Caco-2 (cell line): ENCODE measurements around the gene PVALB. TPM values are rescaled to one million over a fixed set of nuclear protein-coding genes. Genes with fewer than 3 reads are reported as not detected.

Source experiments
- BruUV-seq: library from RNA; stranded (reverse); fragments of 400-500 nt; replicated peaks from 2 replicates; lab custom pipeline; 2021; lab: Mats Ljungman, UMichigan
- CTCF ChIA-PET: fragments of 300-600 bp; sonication (Branson Sonifier 250); formaldehyde crosslinking; loops from one replicate; lab custom pipeline; 2022; ENCODE audit warnings: antibody characterized with exemption; lab: Charles Lee
- POLR2A ChIA-PET: fragments of 300-600 bp; sonication (Branson Sonifier 250); formaldehyde crosslinking; loops from one replicate; lab custom pipeline; 2022; ENCODE audit warnings: antibody characterized with exemption; lab: Charles Lee
- DNase-seq, 2 experiments: peaks; one replicate each; pipeline versions ENCODE4 v3.0.0 to v3.0.0-alpha.2; 2020 to 2022
- H3K27me3 ChIP-seq: replicated peaks from 2 replicates; pipeline ENCODE4 v1.6.0; 2011; ENCODE audit warnings: low read length; ENCODE audit not compliant: control insufficient read depth, insufficient read depth
- H3K36me3 ChIP-seq: 2 replicates; pipeline ENCODE4 v1.5.1; 2011; ENCODE audit warnings: low read length; ENCODE audit not compliant: control insufficient read depth, insufficient read depth
- H3K4me1 ChIP-seq: fragments of 250-450 bp; sonication (Bioruptor Pico); 2 replicates; pipeline ENCODE4 v1.5.1; 2020; ENCODE audit warnings: mild to moderate bottlenecking
- H3K4me3 ChIP-seq: 2 replicates; pipeline ENCODE4 v1.5.1; 2011; ENCODE audit warnings: low read depth, mild to moderate bottlenecking, control low read depth, low read length
- H3K9me3 ChIP-seq: fragments of 250-450 bp; sonication (Bioruptor Pico); 2 replicates; pipeline ENCODE4 v1.5.1; 2020; ENCODE audit warnings: mild to moderate bottlenecking, moderate library complexity
- H3K27ac Mint-ChIP-seq: one replicate; pipeline ENCODE4 v1.8.0; 2022; ENCODE audit warnings: mixed read lengths; ENCODE audit not compliant: unreplicated experiment
- H3K27me3 Mint-ChIP-seq: one replicate; pipeline ENCODE4 v1.8.0; 2022; ENCODE audit warnings: mixed read lengths; ENCODE audit not compliant: insufficient read depth, unreplicated experiment
- H3K36me3 Mint-ChIP-seq: one replicate; pipeline ENCODE4 v1.8.0; 2022; ENCODE audit warnings: mild to moderate bottlenecking, mixed read lengths; ENCODE audit not compliant: insufficient read depth, unreplicated experiment
- H3K4me1 Mint-ChIP-seq: one replicate; pipeline ENCODE4 v1.8.0; 2022; ENCODE audit warnings: low read depth, mixed read lengths; ENCODE audit not compliant: unreplicated experiment
- H3K4me3 Mint-ChIP-seq: one replicate; pipeline ENCODE4 v1.8.0; 2022; ENCODE audit warnings: mild to moderate bottlenecking, moderate library complexity, mixed read lengths; ENCODE audit not compliant: unreplicated experiment
- H3K9me3 Mint-ChIP-seq: one replicate; pipeline ENCODE4 v1.8.0; 2022; ENCODE audit warnings: mixed read lengths; ENCODE audit not compliant: unreplicated experiment
- intact Hi-C: fragments of 100-400 bp; cut with micrococcal nuclease; formaldehyde crosslinking; loops from one replicate; pipeline ENCODE4 v1.10.0; 2022; ENCODE audit not compliant: unreplicated experiment
- total RNA-seq: library from RNA; stranded (reverse); gene quantifications from 2 replicates; pipeline ENCODE4 v1.2.3, GENCODE V29; 2022
- TF ChIP-seq, protein P1 (sequence below), 2 experiments: fragments of 200-600 bp in 1 of 2; IDR thresholded peaks; 1 replicate in 1 of 2; 2 replicates in 1 of 2; pipeline versions ENCODE4 v1.5.1 to v1.8.0; 2011 to 2022; ENCODE audit warnings: antibody characterized with exemption in 1 of 2, control low read depth in 1 of 2, inconsistent platforms in 1 of 2, low read depth in 1 of 2, low read length in 1 of 2, mild to moderate bottlenecking in 1 of 2, moderate library complexity in 1 of 2; ENCODE audit not compliant: insufficient read depth in 1 of 2, severe bottlenecking in 1 of 2, unreplicated experiment in 1 of 2

The PVALB gene
- total RNA-seq, 1 experiment from 2014 or later = not detected

DNA sequence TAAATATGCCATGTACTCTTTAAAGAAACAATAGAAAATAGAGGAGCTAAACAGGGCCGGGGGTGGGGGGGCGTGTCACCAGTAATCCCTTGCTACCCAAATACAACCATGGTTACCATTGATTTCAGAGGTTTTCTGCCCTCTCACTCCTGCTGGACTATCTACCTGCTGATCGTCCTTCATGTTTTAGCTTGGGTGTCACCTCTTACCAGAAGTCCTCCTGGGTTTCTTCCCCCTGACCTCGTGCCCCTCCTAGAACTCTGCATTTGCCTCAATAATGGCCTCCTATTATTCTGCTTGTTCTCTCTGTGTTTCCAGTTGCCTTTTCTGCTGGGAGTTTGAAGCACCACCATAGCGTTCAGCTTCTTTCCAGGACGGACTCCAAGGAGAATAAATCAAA lies 9.4 kb upstream of the PVALB start:
- Mint-ChIP-seq H3K9me3 (no peaks in the 10 kb centered on the region), H3K27me3 (peaks cover 10% of the 10 kb centered on the region), H3K4me3 (no peak overlapping the region), H3K36me3 (no peaks in the 10 kb centered on the region), H3K4me1 (no peaks in the 10 kb centered on the region), H3K27ac (no peak overlapping the region)
- peaks cover 3% of the 10 kb centered on the region; the same call in 1 of the 2 replicates for H3K27me3 ChIP-seq
- no TSS peak for BruUV-seq
- no peak overlapping the region for H3K4me3 ChIP-seq
- TF ChIP-seq, protein P1, sequence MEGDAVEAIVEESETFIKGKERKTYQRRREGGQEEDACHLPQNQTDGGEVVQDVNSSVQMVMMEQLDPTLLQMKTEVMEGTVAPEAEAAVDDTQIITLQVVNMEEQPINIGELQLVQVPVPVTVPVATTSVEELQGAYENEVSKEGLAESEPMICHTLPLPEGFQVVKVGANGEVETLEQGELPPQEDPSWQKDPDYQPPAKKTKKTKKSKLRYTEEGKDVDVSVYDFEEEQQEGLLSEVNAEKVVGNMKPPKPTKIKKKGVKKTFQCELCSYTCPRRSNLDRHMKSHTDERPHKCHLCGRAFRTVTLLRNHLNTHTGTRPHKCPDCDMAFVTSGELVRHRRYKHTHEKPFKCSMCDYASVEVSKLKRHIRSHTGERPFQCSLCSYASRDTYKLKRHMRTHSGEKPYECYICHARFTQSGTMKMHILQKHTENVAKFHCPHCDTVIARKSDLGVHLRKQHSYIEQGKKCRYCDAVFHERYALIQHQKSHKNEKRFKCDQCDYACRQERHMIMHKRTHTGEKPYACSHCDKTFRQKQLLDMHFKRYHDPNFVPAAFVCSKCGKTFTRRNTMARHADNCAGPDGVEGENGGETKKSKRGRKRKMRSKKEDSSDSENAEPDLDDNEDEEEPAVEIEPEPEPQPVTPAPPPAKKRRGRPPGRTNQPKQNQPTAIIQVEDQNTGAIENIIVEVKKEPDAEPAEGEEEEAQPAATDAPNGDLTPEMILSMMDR (IDR thresholded peaks at IDR 0.05; ENCODE audit: insufficient read depth in 1 of 2, low read depth in 1 of 2, low read length in 1 of 2, severe bottlenecking in 1 of 2, unreplicated experiment in 1 of 2) = no peak
- CTCF ChIA-PET = interaction anchor here (1.2 kb wide), 1 partner anchor 30 kb away, joined by 3 read pairs; no protein-coding TSS in a partner anchor
- H3K9me3 ChIP-seq = no peaks in the 10 kb centered on the region
- intact Hi-C loops = no loop called here
- no peaks in the 10 kb centered on the region for H3K36me3 ChIP-seq
- POLR2A ChIA-PET = no interaction called here
- no peak for DNase-seq
- H3K4me1 ChIP-seq = no peaks in the 10 kb centered on the region

GRCh38 chr22:36824655-36825054 lies 7.8 kb upstream of the PVALB start:
- intact Hi-C loops = no loop called here
- ChIA-PET POLR2A (no interaction called here), CTCF (no interaction called here)
- BruUV-seq = no TSS peak
- no peaks in the 10 kb centered on the region for H3K4me1 Mint-ChIP-seq
- Histone ChIP-seq H3K9me3 (no peaks in the 10 kb centered on the region), H3K36me3 (no peaks in the 10 kb centered on the region), H3K4me1 (no peaks in the 10 kb centered on the region), H3K27me3 (peaks cover 1% of the 10 kb centered on the region; the same call in 1 of the 2 replicates), H3K4me3 (no peak overlapping the region)
- DNase-seq = no peak
- TF ChIP-seq, protein P1 (IDR thresholded peaks at IDR 0.05; ENCODE audit: insufficient read depth in 1 of 2, low read depth in 1 of 2, low read length in 1 of 2, severe bottlenecking in 1 of 2, unreplicated experiment in 1 of 2) = no peak
- peaks cover 20% of the 10 kb centered on the region for H3K27me3 Mint-ChIP-seq
- no peaks in the 10 kb centered on the region for H3K9me3 Mint-ChIP-seq
- no peaks in the 10 kb centered on the region for H3K36me3 Mint-ChIP-seq
- no peak overlapping the region for H3K4me3 Mint-ChIP-seq
- H3K27ac Mint-ChIP-seq = no peak overlapping the region

GRCh38 chr22:36823186-36823839 lies 6.5 kb upstream of the PVALB start:
- H3K27ac Mint-ChIP-seq = no peak overlapping the region
- no peak for DNase-seq
- H3K9me3 ChIP-seq = no peaks in the 10 kb centered on the region
- peaks cover 1% of the 10 kb centered on the region; the same call in 1 of the 2 replicates for H3K27me3 ChIP-seq
- H3K36me3 ChIP-seq = no peaks in the 10 kb centered on the region
- ChIA-PET CTCF (no interaction called here), POLR2A (interaction anchor here (0.5 kb wide), 1 partner anchor 84 kb away, joined by 4 read pairs; no protein-coding TSS in a partner anchor)
- no peak overlapping the region for H3K4me3 Mint-ChIP-seq
- H3K4me3 ChIP-seq = no peak overlapping the region
- H3K4me1 Mint-ChIP-seq = no peaks in the 10 kb centered on the region
- no peaks in the 10 kb centered on the region for H3K36me3 Mint-ChIP-seq
- BruUV-seq = no TSS peak
- H3K4me1 ChIP-seq = no peaks in the 10 kb centered on the region
- peaks cover 27% of the 10 kb centered on the region for H3K27me3 Mint-ChIP-seq
- no peaks in the 10 kb centered on the region for H3K9me3 Mint-ChIP-seq
- intact Hi-C loops = no loop called here
- TF ChIP-seq, protein P1 (IDR thresholded peaks at IDR 0.05; ENCODE audit: insufficient read depth in 1 of 2, low read depth in 1 of 2, low read length in 1 of 2, severe bottlenecking in 1 of 2, unreplicated experiment in 1 of 2) = no peak
